ENCODE measurements around the gene MIB2.

Gene MIB2

GRCh38 chr1:1614204-1614953, 921 bp upstream of the MIB2 start:
- DNase-seq (ENCODE audit: low spot score) = peak; percentile 68

DNA sequence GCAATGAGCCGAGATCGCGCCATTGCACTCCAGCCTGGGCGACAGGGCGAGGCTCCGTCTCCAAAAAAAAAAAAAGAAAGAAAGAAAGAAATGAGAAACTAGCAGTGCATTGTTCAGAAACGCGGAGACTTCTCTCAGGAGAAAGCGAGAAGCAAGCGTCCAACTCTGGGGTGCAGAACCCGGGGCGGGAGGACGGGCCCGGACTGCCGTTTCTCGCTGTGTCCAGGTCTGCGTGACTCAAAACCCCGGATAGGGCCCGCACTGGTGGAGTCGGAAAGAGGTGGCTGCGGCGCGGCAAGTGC, 395 bp upstream of the MIB2 start:
- no peak for DNase-seq (ENCODE audit: low spot score)

GRCh38 chr1:1616045-1616790, 918 bp downstream of the MIB2 start:
- no peak for DNase-seq (ENCODE audit: low spot score)

DNA sequence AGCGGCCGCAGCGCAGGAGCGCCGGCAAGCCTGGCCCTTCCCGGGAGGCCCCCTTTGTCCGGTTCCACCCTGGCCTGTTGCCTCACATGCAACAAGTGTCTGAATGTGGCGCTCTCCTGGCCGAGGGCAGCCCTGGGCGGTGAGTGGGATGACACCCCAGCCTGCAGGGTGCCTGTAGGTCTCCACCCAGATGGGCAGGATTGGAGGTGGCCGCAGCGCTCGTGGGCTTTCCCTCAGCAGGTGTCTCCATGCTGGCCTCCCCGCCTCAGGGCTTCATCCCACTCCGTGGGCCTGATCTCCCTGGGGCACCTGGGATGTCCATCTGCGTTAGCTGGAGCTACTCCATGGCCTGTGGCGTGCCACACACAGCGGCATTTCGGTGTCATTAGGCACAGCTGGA, 1.5 kb downstream of the MIB2 start:
- no peak for DNase-seq (ENCODE audit: low spot score)

DNA sequence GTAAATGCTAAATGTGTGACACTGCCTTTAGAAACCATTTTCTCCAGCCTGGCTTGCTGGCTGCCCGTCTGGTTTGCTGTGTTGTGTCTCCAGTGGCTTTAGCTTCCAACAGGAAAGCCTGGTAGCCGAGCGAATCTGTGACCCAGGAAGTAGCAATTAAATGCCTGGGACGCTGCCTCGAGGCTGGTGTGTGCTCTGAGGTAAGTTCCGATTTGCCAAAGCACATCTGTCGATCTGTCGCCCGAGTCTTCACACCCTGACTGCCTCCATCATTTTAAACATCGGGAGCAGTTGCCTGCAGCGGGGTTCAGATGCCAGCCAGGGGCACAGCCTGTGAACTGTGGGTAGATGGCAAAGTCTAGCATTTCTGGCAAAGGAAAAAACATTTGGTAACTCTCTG, 2.2 kb downstream of the MIB2 start:
- DNase-seq (ENCODE audit: low spot score) = no peak

DNA sequence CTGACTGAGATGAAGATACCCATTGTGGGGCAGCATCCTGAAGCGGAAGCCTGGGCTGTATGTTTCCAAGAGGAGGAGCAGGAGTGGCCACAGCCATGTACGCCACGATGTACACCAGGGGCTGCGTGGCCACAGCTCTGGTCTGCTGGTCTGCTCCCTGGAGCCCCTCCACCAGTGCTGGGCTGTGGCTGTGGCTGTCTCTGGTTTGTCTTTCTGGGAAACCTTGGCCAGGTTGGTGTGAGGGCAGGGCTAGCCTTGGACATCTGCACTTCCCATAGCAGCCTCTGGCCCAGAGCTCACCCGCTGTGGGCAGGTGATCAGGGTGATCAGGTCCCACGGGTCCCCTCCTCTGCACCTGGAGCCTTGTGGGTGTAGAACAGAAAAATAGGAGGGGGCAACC, 2.6 kb downstream of the MIB2 start:
- DNase-seq (ENCODE audit: low spot score) = no peak

- no peak for DNase-seq (ENCODE audit: low spot score)
Observed at GRCh38 chr1:1618396-1619068, 3.2 kb downstream of the MIB2 start.

DNA sequence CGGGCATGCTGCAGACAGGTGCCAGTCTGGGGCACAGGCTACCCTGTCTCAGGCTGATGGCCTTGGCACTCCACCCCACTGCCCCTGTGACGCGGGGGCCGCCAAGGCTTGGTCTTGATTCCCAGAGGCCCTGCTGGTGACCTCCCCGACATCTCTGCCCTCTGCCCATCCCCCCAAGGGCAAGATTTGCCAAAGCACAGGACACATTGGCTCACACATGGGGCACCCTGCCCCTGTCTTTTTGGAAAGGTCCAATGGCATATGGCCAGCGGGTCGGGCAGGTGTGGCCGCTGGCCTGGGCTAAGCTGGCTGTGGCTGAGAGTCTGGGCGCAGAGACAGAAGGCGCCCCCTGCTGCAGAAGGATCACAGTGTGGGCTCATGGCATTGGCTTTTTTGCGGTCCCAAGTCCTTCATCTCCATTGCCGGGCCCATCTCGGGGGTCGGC, 4.6 kb downstream of the MIB2 start:
- DNase-seq (ENCODE audit: low spot score) = no peak

- no peak for DNase-seq (ENCODE audit: low spot score)
Observed at GRCh38 chr1:1620433-1621139, 5.3 kb downstream of the MIB2 start.

DNA sequence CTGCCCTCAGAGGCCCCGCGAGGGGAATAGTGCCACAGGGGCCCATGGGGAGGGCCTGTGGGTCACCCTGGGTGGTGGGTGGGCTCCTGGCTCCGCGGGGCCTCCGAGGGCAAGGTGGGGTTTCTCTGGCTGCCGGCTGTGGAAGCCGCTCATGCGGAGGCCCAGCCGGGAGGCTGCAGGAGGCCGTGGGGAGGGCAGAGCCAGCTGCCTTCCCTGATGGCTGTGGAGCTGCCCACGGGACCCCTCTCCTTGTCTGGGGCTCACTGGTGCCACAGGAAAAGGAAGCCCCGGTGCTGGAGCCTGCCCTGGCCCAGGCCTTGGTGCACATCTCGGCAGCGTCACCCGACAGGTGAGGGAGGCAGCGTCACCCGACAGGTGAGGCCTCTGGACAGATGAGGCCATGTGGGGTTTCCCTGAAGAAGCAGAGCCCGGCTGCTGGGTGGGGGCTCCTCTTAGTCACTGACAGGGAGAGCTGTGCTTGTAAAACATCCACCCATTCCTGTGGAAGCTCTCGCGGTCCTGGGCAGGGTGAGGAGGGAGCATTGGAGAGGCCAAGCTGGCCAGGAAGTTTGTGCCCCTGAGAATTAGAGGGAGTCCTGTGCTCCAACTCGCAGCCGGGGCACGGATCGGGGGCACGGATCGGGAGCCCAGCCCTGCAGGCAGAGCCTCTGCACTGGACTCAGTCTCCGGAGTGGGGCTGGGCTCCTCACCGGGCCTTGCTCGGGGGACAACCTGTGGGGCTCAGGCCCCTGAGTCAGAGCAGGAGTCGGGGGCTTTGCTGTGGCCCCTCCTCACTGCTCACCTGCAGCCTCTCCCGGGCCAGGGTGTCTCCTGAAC, 6.1 kb downstream of the MIB2 start:
- DNase-seq (ENCODE audit: low spot score) = no peak

GRCh38 chr1:1622010-1622787, 6.9 kb downstream of the MIB2 start:
- no peak for DNase-seq (ENCODE audit: low spot score)

DNA sequence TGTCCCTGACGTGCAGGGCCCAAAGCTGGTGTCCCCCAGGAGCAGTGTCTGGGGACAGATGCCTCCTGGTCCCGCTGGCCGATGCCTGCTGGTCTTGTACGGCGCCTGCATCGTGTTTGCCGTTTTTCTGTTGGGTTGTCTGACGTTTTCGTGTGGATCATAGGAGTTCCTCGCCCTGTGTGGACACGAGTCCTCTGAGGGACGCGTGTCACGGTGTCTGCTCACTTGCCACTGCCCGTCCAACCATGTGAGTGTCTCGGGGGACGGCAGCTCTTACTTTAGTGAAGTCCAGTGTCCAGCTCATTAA, 7.4 kb downstream of the MIB2 start:
- no peak for DNase-seq (ENCODE audit: low spot score)

DNA sequence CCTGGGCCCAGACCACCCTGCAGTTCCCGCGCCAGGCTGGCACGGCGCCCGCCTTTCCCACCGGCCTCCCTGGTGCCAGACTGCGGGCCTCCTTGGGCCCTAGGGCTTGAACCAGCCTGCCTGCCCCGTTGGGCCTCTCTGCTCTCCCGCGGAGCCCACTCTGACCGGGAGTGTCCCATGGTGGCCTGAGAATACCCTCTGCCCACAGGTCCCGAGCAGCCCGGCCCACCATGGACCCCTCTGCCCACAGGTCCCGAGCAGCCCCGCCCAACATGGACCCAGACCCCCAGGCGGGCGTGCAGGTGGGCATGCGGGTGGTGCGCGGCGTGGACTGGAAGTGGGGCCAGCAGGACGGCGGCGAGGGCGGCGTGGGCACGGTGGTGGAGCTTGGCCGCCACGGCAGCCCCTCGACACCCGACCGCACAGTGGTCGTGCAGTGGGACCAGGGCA, 7.9 kb downstream of the MIB2 start:
- no peak for DNase-seq (ENCODE audit: low spot score)

GRCh38 chr1:1623631-1624442, 8.5 kb downstream of the MIB2 start:
- no peak for DNase-seq (ENCODE audit: low spot score)

DNA sequence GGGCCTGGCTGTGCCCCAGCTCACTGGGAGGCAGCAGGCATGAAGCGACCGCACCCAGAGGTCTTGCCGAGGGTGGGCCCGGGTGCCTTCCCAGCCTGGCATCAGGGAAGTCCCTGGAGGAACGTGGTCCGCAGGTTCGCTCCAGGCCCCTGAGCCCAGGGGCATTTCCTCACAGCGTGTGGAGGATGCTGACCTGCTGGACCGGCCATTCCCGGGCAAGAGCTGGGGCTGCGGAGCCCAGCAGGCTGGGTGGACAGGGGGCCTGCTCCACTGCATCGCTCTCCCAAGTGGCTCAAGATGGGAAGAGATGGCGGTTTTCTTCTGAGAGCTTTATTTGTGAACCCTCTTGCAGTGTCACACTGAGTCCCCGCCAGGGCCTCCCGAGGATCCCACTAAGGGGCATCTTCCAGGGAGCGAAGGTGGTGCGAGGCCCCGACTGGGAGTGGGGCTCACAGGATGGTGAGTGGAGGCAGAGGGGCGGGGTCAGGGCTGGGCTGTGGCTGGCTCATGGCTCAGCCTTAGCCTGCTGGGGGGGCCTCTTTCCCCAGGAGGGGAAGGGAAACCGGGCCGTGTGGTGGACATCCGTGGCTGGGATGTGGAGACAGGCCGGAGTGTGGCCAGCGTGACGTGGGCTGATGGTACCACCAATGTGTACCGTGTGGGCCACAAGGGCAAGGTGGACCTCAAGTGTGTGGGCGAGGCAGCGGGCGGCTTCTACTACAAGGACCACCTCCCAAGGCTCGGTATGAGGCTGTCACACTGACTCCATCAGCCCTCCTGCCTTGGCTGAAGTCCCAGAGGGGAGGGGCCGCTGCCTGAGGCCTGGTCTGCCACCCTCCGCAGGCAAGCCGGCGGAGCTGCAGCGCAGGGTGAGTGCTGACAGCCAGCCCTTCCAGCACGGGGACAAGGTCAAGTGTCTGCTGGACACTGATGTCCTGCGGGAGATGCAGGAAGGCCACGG, 9.4 kb downstream of the MIB2 start:
- DNase-seq (ENCODE audit: low spot score) = no peak

DNA sequence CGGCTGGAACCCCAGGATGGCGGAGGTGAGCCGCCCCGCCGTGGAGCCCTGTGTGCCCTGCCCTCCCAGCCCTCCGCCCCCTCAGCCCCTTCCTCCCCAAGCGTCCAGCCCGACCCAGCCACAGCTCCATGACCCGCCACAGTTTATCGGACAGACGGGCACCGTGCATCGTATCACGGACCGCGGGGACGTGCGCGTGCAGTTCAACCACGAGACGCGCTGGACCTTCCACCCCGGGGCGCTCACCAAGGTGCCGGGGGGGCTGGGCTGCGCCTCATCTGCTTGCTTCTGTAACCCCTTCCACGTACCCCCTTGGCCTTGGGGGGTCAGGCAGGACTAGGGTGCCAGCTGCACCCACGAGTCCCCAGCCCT, 10.1 kb downstream of the MIB2 start:
- no peak for DNase-seq (ENCODE audit: low spot score)

DNA sequence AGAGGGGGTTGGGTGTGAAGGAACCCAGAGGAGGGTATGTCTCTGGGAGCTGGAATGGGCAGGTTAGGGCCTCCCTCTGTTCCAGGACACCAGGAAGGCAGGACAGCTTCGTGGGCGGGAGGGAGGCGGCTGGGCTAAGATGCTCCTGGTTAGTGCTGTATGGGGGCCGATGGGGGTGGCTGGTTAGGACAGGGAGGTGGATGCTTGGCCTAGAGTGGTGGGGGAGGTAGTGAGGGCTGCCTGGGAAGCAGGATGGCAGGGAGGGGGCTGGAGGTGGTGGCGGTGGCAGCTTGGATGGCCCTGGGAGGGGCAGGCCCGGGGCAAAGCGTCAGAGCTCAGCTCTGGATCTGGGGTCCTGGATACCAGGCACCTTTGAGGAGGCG, 10.5 kb downstream of the MIB2 start:
- no peak for DNase-seq (ENCODE audit: low spot score)

DNA sequence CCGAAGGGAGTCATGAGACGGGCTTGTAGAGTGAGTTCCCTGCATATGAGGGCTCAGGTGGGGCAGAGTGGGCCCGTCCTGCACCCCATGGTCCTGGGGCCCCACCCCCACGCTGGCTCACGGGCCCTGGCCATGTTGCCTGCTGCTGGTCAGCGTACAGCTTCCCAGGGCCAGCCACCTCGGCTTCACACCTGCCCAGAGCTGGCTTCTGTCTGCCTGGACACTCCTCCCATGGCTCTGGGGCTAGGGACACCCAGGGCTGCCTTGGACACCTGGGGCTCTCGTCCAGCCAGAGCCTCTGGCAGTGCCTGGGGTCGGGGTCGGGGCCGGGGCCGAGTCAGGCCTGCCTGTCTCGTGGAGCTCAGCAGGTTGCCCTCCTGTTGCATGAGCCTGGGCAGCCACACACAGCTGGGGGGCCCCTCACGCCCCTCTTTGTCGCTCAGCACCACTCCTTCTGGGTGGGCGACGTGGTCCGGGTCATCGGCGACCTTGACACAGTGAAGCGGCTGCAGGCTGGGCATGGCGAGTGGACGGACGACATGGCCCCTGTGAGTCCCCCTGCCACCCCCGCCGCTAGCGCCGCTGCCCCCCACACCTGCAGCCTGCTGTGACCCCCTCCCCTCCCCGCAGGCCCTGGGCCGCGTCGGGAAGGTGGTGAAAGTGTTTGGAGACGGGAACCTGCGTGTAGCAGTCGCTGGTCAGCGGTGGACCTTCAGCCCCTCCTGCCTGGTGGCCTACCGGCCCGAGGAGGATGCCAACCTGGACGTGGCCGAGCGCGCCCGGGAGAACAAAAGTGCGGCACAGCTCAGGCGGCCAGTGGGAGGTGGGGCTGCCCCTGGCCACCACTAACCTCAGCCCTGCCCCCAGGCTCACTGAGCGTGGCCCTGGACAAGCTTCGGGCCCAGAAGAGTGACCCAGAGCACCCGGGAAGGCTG, 11.2 kb downstream of the MIB2 start:
- DNase-seq (ENCODE audit: low spot score) = no peak
